HT-29 (cell line): ENCODE results near the gene CYP4F12. TPM values are rescaled to one million over a fixed set of nuclear protein-coding genes. Genes with fewer than 3 reads are reported as not detected.

ENCODE experiments used
- DNase-seq: peaks from one replicate; pipeline ENCODE4 v3.0.0-alpha.2; 2015; ENCODE audit warnings: low spot score
- total RNA-seq: library from RNA; depleted of rRNA; stranded (reverse); fragments of >200 nt; shearing (Covaris generic); gene quantifications from 2 replicates; pipeline ENCODE4 v1.2.3, GENCODE V29; 2014; rRNA removed

CYP4F12 gene
- total RNA-seq: 6.9 and 12.2 TPM in 2 replicates

GRCh38 chr19:15672580-15673175 is at the start of gene CYP4F12:
Gene CYP4F12, plus strand, starts transcription at chr19:15673087. Its CDS starts 443 bp downstream, at chr19:15673530.
- DNase-seq: peak; percentile 77

GRCh38 chr19:15623711-15624318 is 49.1 kb upstream of the CYP4F12 start:
- peak; percentile 7 for DNase-seq

- DNase-seq: no peak
Measured at GRCh38 chr19:15628236-15629002, 44.5 kb upstream of the CYP4F12 start.

GRCh38 chr19:15629003-15629880 is 43.6 kb upstream of the CYP4F12 start:
- peak; percentile 66 for DNase-seq

- DNase-seq: peak; percentile 21
Measured at GRCh38 chr19:15631817-15632216, 41.1 kb upstream of the CYP4F12 start.

GRCh38 chr19:15633082-15633835 is 39.6 kb upstream of the CYP4F12 start:
- DNase-seq: no peak

GRCh38 chr19:15634105-15634504 is 38.8 kb upstream of the CYP4F12 start:
- no peak for DNase-seq

- DNase-seq: no peak
Measured at GRCh38 chr19:15635016-15635805, 37.7 kb upstream of the CYP4F12 start.

GRCh38 chr19:15636026-15636425 is 36.9 kb upstream of the CYP4F12 start:
- no peak for DNase-seq

GRCh38 chr19:15639596-15639995 is 33.3 kb upstream of the CYP4F12 start:
- no peak for DNase-seq

- DNase-seq: peak; percentile 91
Measured at GRCh38 chr19:15640294-15640903, 32.5 kb upstream of the CYP4F12 start, which contains the start of gene CYP4F3. Gene CYP4F3, plus strand, starts transcription at chr19:15640897. Its CDS starts 519 bp downstream, at chr19:15641416.

GRCh38 chr19:15640904-15641597 is 31.8 kb upstream of the CYP4F12 start:
- DNase-seq: peak; percentile 20

- no peak for DNase-seq
Measured at GRCh38 chr19:15641901-15642491, 30.9 kb upstream of the CYP4F12 start.

- no peak for DNase-seq
Measured at GRCh38 chr19:15642807-15643206, 30.1 kb upstream of the CYP4F12 start.

GRCh38 chr19:15643387-15643786 is 29.5 kb upstream of the CYP4F12 start:
- DNase-seq: no peak

- DNase-seq: no peak
Measured at GRCh38 chr19:15644066-15644741, 28.7 kb upstream of the CYP4F12 start.

GRCh38 chr19:15644816-15645215 is 28.1 kb upstream of the CYP4F12 start:
- DNase-seq: no peak

- DNase-seq: no peak
Measured at GRCh38 chr19:15649526-15649925, 23.4 kb upstream of the CYP4F12 start.
